ENCODE results near the gene TMCO1.
A peak's percentile ranks its signal among the peaks of the same experiment; 100 is the strongest.

DNA sequence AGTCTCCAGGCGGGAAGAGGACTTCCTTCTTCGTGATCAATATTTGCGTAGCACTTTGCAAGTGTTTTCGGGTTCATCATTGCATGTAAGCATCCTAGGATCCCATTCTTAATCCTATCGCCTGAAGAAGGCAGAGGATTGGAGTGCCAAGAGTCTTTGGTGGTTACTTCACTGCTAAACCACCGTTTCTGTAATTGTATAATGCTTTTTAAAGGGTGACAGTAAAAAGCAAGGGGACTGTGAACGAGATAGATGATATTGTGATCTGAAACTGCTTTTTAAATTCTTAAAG is 70.0 kb downstream of the TMCO1 start:
- TF ChIP-seq EZH2 (IDR thresholded peaks at IDR 0.05) (no peak), POLR2AphosphoS5 (IDR thresholded peaks at IDR 0.05; ENCODE audit: borderline replicate concordance, low read depth, low read length) (peak; percentile 90; the same call in 1 of the 2 replicates), FOXP2 (optimal IDR thresholded peaks at IDR 0.05; ENCODE audit: control extremely low read depth, extremely low read length, insufficient read depth) (no peak)

All from SK-N-MC (cell line).